Activated CD8-positive, alpha-beta memory T cell treated with anti-CD3 and anti-CD28 coated beads, Interleukin-2, amount 50 U/mL, for 4 hours (primary cell): ENCODE data around the gene UQCR10.

ENCODE experiments used
- DNase-seq: peaks from one replicate; pipeline ENCODE4 v3.0.0-alpha.2; 2020

The UQCR10 gene

DNA sequence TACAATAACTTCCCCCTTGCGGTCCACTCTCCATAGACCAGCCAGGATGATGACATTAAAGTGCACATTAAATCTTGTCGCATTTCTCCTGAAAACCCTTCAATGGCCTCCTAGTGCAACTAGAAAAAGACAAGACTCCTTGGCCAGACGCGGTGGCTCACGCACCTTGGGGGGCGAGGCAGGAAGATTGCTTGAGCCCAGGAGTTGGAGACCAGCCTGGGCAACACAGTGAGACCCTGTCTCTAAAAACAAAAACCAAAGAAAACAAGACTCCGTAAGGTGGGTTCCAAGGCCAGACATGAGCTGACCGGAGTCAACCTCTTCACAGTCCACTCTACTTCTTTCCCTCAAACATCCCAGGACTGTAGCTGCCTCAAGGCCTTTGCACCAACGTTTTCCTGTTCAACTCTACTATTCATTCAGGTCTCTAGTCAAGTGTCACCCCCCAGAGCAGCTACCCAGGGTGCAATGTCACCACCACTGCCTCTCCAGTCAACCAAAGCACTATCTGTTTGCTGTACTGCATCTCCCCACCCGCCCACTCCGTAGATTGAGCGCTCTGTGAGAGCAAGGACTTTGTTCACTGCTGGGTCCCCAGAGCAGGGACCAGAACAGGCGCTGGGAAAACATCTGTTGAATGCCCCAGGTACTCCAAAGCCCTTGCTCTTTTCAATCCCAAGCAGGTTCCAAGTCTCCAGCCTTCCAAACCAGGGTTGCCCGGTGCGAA, 1.1 kb upstream of the UQCR10 start:
- DNase-seq: peak; percentile 25

GRCh38 chr22:29766632-29767170, 468 bp upstream of the UQCR10 start, which contains the start of gene ZMAT5:
Gene ZMAT5 (minus strand): TSS chr22:29767007. CDS start chr22:29748544, 18,463 bp downstream.
- peak; percentile 87 for DNase-seq

GRCh38 chr22:29768052-29768693, 1.0 kb downstream of the UQCR10 start:
- no peak for DNase-seq

GRCh38 chr22:29769723-29770321, 2.7 kb downstream of the UQCR10 start:
- no peak for DNase-seq

DNA sequence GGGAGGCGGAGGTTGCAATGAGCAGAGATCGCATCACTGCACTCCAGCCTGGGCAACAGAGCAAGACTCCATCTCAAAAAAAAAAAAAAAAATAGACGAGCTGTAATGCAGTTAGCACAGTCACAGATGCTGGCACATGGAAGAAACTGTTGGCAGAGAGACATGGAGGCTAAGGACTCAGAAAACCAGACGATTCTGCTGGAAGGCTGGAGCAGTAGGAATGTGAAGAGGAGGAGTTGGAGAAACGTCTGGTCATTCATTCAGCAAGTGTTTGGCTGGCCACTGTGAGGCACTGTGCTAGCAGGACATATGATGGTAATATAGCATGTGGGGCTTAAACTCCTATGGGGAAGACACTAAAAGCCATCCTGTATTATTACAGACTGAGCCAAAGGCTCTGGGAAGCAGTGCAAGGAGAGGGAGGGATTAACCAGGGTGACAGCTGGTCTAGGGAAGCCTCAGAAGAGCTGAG, 5.0 kb downstream of the UQCR10 start:
- no peak for DNase-seq

- DNase-seq: no peak
Measured at GRCh38 chr22:29773233-29773632, 6.1 kb downstream of the UQCR10 start.

GRCh38 chr22:29780220-29780619, 13.1 kb downstream of the UQCR10 start:
- DNase-seq: no peak

DNA sequence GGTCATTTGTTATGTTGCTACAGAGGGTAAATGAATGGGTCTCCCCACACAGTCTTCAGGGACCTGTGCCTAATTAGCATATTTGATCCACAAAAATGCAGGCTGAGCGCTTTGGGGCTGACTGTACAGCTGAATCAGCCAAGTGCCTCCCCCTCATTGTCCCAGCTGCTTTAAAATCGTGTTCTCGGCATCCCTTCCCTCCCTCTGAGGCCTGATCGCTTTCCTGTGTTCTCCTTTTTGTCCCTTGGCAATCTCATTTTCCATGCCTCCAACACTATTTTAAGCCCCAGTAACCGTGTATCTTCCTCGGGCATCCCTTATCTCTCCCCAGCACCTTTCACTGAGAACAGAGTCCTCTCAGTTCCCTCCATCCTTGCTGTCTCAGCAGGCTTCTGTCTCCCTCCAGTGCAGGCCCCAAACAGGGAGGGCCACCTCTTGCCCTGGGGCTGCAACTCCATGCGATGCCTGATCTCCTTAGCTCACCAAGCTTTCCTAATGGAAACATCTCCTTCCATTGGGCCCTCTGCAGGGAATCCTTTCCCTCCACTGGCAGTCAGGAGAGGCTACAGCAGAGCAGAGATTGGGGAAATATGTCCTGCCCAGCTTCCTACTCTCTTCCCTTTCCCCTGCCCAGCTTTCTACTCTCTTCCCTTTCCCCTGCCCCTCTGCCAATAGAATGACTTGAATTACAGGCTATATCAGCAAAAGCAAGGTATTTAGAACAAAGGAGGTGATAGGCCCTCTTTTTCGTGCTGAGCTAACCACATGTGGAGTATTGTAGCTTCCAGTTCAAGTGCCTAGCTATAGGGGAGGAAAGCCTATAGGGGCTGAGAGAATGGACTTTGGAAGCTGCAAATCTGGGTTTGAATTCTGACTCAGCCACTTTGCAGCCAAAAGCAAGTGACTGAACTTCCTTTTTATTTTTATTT, 13.8 kb downstream of the UQCR10 start:
- no peak for DNase-seq

DNA sequence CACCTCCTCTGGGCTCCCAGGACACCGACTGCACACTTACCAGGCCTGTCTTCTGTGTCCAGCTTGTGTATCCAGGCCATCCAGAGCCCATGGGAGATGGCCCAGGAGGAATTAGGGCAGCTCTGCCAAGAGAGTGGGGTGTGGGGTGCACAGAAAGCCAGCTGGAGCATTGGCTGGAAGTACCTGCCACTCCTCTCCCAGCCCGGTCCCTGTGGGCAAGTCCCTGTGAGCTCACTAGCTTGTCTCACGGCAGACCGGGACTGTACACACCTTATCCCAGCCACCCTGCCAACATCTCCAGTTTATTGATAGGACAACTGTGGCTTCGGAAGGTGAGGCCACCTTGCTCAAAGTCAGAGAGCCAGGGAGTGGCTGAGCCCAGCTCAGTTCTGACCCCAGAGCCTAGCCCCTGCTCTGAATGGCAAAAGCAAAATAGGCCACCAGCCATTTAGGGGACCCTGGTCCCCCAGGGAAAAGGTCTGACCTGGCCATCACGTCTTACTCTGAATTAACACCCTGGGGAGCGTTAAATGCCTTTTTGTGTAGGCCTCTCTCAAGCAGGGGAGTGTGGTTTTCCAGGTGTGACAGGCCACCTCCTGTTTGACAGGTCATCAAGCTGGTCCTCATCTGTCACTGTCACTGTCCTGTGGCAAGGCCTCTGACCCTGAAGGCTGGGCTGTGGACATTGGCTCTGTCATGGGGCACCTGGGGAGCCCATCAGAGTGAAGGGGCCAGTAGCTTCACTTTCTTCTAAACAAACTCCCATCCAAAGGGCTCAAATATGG, 15.1 kb downstream of the UQCR10 start:
- DNase-seq: no peak

GRCh38 chr22:29784451-29785361, 17.5 kb downstream of the UQCR10 start:
- DNase-seq: no peak

- no peak for DNase-seq
Measured at GRCh38 chr22:29786031-29786430, 18.9 kb downstream of the UQCR10 start.

GRCh38 chr22:29787371-29787980, 20.3 kb downstream of the UQCR10 start:
- no peak for DNase-seq

DNA sequence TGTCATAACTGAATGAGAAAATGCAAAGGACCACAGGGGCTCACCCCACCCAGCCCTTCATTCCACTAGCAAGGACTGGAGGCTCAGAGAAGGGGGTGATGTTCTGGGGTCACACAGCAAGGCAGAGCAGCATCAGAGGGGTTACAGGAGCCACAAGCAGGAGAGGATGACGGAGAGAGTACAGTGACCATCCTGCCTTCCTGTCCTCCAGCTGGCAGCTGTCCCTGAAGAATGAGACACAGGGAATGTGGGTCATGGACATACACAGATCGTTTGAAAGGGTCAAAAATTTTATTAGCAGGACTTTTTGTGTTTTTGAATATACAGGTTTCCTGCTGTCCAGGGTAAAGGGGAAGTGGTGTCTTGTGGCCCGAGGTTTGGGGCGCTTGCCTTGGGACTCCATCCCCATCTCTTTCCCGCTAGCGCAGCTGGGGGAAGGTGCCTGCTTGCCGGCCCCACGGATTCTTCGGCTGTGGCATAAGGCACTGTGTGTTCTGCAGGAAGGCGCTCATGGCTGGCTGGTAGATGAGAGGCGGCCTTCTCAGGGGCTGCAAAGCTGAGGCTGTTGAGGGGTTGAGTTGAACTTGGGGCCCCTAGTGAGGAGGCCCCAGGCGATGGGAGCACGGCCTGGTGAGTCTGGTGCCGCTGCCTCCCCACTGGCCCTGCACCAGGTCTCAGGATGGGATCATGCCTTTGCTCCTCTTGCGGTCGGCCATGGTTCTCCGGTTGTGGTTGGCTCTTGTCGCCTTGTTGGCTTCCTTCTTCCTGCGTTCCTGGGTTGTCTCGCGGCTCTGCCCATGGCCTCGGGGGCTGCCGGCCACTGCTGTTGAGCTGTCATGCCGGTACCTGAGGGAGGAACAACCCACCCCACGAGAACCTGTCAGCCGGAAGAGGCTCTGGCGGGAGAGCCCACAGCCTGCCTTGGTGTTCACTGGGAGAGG, 21.4 kb downstream of the UQCR10 start:
- no peak for DNase-seq

DNA sequence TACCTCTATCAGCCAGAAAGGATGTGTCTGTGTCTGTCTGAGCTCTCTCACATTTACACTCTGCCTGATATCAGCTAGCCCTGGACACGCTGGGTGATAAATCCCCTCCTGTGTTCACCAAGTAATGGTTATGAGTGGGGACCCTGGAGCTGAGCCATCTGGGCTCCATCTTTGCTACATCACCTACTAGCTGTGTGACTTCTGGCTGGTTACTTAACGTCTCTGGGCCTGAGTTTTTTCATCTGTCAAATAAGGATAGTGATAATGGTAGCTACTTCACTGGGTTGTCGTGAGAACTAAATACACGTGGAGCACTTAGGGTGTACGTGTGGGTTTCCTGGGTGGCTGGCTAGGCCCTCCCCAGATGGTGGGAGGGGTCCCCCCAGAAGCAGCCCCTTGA, 22.9 kb downstream of the UQCR10 start:
- no peak for DNase-seq

DNA sequence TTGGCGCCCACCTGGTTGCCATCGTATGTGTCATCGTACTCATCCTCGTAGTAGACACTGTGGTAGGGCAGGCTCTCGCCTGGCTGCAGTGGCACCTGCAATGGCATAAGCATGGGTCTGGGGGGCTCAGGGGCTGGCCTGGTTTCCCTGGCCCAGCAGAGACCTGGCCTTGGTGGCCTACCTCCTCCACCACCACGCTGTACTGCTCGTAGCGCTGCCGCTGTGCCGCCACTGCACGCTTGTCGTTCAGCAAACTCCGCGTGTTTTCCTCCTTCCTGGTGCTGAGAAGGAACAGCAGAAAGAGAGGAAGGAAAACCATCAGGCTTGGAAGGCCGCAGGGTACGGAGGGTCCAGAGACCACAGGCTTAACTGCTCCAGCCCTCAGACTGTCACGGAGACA, 26.2 kb downstream of the UQCR10 start:
- no peak for DNase-seq

- DNase-seq: no peak
Measured at GRCh38 chr22:29795663-29796062, 28.5 kb downstream of the UQCR10 start.

DNA sequence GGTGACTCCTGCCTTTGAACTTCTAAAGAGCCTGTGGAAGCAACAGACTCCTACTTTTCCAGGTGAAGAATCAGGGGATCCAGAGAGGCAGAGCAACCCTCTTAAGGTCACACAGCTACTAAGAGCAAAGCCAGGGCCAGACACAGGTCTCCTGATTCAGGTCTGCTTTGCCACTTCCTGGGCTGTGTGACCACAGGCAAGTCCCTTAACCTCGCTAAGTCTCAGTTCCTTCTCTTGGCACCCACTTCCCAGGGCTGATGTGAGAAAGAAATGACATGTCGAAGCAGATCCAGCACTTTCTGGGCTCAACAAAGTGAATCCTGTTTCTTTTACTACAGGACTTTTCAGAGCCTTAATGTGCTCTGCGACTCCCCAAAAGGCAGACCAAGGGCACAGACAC, 30.2 kb downstream of the UQCR10 start:
- DNase-seq: no peak

DNA sequence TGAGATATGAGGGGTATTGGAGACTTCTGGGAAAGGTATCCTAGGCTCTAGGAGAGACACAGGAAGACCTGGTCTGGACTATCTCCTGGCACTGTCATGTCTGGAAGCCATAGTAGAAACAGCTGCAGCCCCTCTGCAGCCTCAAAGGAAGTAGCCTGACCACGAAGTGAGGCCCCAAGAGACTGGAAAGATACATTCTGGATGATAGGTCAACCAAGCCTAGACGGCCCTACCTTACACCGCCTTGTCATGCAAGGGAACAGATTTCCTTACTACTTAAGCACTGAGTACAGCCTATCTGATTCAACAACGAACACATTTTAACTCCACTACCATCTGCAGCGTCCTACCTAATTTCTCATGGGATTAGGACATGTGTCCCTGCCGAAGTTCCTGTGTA, 31.1 kb downstream of the UQCR10 start:
- DNase-seq: no peak

- DNase-seq: no peak
Measured at GRCh38 chr22:29798801-29799200, 31.6 kb downstream of the UQCR10 start.
